OCI-M2 (cell line): ENCODE results near the gene NFATC1.

Source experiments
- DNase-seq: peaks from one replicate; lab custom pipeline; 2025; ENCODE audit not compliant: unreplicated experiment; lab: John Stamatoyannopoulos, UW

Gene NFATC1

DNA sequence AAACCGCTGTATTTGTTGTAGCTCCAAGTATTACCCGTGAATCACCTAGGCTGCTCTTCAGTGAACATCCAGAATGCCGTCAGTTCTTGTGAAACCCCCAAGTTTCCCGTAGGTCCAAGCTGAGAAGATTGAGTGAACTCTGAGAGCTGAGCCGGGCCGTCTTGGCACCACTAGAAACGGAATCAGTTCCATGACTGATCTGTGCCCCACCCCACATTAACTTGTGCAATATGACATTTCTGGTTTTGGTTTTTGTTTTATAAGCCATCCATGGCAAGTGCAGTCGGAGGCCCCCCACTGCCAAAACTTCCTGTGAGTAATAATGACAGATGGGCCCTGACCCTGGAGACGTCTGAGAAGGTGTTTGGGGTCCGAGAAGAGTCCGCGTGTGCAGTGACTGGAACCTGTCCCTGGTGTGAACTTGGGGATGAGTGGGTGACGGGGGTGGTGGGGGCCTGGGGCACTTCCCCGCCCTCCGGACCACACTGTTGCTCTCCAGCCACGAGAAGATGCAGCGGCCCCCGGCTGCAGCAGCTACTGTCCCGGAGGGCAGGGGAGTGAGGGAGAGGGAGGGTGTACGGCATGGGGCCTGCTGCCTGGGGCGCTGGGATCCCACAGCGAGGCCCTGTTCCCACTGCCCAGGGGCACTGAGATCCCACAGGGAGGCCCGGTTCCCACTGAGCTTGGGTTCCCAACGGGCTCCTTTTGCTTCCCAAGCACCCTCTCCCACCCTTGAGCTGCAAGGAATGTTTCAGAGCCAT is 26.5 kb downstream of the NFATC1 start:
- DNase-seq, result no peak

DNA sequence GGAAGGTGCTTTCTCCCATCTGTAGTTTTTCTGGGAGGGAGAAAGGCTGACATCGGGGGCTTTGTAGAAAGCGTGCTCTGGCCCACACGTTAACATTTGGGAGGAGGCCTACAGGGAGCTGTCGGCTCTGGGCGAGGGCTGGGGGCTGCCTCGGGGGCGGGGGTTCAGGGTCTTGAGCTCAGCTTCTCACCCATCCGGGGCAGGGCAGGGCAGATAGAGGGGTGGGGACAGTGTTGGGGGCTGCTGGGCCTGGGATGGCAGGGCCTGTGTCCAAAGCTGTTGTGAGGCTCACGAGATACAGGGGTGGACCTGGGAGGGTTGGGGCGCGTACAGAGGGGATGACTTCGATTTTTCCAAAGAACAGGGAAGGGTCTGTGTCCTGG is 27.0 kb downstream of the NFATC1 start:
- no peak for DNase-seq

DNA sequence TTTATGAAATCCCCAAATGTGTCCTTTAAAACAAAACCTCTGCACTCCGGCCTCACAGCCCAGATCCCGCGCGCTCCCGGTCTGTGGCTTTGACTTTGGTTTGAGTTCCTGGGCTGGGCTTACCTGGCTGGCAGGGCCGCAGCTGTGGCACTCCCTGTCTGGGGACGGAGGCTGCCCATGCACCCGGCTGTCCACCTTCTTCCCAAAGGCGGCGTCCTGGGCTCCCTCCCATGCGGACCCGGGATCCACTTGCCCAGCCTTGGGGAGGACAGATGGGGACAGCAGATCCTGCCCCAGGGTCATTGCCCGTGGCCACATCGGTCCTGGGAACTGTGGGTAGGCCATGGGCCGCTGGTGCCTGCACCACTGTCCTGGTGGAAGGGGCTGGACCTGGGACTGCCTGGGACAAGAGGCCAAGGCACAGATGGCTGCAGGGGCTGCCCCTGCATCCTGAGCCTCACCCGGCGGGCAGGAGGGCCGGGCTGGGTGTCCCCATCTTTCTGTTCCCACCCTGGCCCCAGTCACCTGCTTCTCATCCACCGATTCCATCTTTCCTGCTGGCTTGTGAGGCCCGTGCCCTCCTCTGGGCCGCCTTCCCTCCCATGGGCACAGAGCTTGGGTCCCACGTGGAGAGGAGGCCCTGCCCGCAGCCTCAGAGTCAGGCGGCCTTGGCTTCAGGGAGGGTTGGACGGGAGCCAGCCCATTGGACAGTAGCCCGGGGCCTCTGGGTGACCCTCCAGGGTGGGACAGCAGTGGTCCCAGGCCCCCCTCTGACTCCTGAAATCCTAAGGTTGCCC is 27.7 kb downstream of the NFATC1 start:
- no peak for DNase-seq

DNA sequence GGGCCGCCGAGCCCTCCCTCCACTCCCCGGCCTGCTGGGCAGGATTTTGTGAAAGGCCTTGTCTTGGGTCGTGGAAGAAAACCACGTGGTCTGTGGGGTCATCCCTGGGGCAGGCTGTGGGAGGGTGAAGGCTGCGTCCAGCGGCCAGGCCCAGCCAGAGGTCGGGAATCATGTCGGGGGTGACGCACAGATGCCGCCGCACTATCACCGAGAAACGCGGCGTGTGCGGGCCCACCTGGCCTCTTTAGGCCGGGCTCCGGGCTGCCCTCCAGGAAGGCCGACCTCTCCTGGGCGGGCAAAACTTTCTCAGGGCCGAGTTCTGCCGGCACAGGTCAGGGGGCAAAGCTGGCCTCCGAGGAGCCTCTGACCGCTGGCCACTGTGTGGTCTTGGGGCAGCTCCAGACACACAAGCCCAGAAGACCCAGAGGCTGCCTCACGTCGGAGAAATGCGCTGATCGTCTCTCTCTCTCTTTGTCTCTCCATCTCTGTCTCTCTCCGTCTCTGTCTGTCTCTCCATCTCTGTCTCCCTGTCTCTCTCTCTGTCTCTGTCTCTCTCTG is 28.4 kb downstream of the NFATC1 start:
- no peak for DNase-seq

DNA sequence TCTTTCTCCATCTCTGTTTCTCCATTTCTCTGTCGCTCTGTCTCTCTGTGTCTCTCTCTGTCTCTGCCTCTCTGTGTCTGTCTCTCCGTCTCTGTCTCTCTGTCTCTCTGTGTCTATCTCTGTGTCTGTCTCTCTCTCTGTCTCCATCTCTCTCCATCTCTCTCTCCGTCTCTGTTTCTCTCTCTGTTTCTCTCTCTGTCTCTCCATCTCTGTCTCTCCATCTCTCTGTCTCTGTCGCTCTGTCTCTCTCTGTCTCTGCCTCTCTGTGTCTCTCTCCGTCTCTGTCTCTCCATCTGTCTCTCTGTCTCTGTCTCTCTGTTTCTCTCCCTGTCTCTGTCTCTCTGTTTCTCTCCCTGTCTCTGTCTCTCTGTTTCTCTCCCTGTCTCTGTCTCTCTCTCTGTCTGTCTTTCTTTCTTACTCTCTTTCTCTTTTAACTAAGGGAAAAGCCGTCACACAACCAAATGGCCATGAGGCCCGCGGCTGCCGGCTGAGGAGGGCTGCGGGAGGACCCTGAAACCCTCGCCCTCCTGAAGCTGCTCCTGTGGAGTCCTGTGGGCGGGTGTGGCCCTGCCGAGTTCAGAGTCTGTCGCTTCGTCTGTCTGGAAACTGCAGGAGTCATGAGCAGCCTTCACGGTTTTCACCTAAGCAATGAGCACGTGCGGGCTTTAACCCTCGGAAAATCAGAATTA is 29.3 kb downstream of the NFATC1 start:
- DNase-seq, result no peak

DNA sequence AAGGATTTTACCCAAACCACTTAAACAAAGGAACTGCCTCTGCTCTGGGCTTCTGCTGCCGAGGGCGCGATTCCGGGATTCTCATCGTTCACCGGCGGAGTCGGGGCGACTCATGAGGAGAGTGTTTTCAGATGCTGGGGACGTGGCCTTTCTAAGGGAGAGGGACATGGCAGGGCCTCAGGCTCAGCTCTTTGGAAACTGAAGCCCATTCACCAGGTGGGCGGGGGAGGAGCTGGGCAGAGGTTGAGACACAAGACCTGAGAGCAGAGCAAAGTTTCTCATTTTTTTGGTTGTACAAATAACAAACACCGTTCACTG is 29.8 kb downstream of the NFATC1 start:
- DNase-seq, result no peak

DNA sequence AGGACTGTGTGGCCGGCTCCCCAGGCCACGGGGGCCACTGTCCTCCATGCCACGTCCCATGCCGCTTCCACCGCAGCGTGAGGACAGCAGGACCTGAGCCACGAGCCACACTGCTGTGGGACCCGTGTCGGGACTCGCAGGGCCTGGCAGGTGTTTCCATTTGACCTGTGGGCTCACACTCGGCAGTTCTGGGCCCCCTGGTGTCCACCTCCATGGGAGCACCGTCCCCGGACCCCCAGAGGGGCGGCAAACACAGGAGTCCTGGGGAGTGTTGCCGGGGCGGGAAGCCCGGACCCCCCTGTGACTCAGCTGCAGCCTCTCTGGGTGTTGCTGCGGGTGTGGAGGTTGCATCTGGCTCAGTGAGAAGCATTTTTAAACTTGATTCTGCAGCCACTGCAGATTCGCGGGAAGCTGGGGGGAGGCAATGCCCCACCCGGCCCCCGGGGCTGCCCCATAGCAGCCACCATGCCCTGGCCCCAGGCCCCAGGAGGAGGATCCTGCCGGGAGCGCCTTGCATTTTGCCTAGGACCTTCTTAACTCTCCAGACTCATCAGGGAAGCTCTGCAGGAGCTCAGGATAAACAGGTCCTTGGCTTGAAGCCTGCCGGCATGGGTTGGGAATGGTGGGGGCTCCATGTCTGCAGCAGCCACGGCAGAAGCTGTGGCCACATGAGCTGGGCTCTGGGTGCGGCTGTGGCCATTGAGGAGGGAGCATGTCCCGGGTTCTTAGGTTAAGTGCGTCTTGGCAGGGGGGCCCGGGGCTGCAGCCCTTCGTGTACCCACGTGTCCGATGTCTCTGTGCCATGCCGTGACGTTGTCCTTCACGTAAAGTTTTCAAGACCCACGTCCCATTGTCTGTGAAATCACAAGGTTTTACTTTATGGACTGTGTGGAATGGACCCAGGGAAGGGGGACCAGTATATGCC is 30.9 kb downstream of the NFATC1 start:
- DNase-seq, result no peak

DNA sequence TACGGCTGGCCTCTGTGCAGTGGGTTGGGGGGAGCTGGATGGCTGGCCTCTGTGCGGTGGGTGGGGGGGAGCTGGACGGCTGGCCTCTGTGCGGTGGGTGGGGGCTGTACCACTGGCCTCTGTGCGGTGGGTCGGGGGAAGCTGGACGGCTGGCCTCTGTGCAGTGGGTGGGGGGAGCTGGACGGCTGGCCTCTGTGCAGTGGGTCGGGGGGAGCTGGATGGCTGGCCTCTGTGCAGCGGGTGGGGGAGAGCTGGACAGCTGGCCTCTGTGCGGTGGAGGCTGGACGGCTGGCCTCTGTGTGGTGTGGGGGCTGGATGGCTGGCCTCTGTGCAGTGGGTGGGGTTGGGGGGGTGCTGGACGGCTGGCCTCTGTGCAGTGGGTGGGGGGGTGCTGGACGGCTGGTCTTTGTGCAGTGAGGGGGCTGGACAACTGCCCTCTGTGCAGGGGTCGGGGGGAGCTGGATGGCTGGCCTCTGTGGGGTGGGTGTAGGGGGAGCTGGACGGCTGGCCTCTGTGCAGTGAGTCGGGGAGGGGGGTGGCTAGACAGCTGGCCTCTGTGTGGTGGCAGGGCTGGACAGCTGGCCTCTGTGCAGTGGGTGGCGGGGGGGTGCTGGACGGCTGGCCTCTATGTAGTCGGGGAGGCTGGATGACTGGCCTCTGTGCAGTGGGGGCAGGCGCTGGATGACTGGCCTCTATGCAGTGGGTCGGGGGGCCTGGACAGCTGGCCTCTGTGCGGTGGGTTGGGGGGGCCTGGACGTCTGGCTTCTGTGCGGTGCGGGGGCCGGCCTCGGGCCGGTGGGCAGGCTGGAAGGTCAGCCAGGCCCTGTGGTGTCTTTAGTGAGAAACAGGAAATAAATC is 31.9 kb downstream of the NFATC1 start:
- DNase-seq, result no peak

DNA sequence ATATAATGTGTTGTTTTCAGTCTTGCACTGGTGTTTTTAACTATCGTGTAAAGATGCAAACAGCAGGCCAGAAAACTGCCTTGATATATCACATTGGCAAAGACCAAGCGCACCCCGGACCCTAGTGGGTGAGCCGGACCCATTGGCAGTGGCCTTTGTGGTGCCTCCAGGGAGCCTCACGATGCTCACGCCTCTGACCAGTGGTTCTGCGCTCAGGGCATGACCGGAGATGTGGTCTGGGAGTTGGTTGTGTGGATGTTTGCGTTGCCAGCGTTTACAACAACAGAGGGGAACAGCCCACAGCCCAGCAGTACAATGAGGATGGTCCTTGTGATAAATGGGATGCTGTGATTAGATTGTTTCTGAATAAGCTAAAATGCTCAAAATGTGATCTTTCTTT is 32.6 kb downstream of the NFATC1 start:
- DNase-seq, result no peak

DNA sequence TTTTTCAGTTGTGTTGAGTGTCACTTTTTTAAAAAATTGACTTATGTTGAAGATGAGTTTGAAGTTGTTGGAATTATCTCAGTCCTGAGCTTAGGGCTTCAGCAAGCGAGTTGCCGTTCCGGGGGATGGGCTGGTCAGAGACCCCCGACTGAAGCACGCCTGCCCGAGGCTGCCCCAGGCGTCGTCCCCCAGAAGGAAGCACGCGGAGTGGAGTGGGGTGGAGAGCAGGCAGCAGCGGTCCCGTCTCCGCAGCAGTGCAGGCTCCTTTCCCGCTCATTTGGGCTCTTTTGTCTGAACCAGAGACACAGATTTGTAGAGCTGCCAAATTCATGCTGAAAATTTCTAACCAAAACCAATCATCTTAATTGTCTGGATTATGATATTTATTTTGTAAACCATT is 33.7 kb downstream of the NFATC1 start:
- DNase-seq, result no peak

DNA sequence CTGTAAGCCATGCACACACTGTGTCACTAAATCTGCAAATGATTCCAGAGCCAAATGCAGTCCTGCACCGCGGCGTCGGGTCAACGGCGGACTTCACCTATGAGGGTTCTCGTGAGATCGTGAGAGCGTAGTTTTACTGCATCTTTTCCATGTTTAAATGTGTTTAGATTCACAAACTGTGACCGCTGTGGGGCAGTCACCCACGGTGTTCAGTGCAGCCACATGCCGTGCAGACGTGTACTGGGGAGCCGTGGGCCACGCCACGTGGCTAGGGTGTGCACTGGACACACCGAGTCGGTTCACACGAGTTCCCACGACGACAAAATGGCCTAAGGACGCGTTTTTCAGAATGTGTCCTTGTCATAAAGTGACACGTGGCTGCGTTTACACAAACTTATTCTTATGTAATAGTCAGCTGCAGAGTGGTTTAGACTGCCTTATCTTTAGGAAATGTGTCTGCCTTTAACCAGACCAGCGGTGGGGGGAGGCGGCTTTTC is 34.1 kb downstream of the NFATC1 start:
- DNase-seq, result no peak

DNA sequence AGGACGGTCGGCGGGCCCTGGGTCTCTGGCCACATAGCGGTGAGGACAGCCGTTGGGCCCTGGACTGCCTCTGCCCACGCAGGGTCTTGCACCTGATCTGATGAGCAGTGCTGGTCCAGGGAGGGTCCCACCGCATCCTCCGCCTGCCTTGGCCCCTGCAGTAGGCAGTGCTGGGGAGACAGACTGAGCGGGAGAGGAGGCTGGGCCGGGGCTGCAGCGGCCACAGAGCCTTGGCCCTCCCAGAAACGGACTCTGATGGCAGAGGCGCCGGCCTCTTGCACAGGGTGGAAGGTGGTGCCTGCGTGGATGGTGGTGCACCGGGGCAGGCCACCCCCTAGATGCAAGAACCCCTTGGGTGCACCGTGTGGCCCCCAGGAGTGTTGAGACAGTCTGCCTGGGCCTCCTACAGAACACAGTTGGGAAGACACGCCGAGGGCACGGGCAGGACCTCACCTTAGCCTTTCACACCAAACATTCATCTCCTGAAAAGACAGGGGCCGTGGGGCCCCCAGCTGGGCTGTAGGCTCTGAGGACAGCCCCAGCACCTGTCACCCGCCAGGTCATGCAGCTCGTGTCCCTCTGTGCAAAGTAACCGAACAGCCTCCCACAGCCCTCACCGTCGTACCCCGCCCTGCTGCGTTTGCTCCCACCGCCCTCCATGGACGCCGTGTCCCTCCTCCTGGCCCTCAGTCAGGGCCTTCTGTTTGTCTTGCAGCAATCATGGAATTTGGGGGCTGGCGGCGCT is 36.8 kb downstream of the NFATC1 start:
- DNase-seq, result no peak

DNA sequence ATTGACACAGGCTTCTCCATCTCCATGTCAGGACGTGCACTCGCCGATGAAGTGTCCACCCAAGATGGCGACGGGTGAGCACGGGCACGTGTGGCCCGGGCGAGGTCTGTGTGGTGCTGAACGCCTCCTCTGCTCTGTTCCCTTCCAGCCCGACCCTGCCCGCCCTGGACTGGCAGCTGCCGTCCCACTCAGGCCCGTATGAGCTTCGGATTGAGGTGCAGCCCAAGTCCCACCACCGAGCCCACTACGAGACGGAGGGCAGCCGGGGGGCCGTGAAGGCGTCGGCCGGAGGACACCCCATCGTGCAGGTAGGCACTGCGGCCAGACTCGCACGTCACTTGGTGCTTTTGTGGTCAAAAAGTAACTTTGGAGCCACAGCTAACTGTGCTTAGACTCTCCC is 37.7 kb downstream of the NFATC1 start:
- DNase-seq, result no peak

DNA sequence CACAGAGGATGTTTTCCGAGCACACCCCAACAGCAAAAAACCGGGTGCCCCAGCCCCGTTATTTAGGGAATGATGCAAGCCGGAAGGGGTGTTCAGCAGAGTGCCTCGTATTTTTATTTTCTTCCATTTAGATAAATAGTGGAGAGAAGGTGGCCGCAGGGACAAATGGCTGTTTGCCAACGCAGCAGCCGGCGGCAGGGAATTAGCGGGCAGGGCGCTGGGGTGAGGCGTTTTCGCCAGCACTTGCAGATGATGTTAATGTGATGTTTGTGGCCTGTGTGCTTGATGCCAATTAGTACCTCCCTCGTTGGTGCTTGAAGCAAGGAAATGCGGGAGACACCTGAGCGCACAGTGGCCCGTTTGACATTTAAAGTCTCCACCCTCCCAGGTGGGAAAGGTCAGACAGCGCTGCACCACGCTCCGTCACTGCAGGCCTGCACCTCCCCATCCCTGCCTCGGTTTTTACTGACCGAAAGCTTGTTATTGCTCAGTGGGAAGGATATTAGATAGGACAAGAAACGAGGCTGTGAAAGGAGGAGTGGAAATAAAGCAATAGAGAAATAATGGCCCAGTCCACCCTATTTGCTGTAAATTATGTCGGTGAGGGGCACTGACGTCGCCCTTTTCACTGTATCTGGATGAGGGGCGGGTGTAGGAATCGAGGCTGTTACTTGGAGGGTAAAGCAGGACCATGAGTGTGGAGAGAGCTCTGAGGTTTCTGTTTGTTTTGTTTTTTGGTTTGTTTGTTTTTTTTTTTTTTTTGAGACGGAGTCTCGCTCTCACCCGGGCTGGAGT is 39.1 kb downstream of the NFATC1 start:
- DNase-seq, result no peak

DNA sequence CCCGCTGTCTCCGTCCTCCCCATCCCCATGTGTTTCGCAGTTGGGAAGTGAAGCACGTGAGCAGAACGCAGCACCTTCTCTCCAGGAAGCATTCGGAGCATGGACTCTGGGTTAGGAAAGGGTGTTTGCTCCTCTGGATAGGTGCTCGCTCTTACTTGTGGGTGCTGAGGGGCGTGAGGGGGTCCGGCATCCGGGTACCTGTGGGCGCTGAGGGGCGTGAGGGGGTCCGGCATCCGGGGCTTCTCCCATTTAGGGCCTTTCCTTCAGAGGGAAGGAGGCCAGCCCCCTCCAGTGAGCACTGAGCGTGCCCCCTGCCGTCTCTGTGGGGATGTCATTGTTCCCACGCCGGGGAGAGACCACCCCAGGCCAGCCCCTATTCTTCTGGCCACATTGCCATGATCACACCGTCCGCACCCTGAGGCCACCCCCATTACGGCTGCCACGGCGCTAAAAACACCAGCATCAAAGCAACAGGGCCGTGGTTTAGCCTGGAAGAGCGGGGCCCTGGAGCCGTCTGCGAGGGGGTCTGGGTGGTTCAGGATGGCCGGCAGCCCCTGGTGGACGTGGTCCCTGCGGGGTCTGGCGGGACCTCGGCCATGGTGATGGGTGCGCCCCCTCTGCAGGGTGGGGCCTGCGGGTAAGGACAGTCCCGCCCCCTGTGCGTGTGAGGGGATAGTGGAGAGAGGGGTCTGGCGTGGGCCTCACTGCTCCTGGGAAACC is 41.0 kb downstream of the NFATC1 start:
- no peak for DNase-seq

DNA sequence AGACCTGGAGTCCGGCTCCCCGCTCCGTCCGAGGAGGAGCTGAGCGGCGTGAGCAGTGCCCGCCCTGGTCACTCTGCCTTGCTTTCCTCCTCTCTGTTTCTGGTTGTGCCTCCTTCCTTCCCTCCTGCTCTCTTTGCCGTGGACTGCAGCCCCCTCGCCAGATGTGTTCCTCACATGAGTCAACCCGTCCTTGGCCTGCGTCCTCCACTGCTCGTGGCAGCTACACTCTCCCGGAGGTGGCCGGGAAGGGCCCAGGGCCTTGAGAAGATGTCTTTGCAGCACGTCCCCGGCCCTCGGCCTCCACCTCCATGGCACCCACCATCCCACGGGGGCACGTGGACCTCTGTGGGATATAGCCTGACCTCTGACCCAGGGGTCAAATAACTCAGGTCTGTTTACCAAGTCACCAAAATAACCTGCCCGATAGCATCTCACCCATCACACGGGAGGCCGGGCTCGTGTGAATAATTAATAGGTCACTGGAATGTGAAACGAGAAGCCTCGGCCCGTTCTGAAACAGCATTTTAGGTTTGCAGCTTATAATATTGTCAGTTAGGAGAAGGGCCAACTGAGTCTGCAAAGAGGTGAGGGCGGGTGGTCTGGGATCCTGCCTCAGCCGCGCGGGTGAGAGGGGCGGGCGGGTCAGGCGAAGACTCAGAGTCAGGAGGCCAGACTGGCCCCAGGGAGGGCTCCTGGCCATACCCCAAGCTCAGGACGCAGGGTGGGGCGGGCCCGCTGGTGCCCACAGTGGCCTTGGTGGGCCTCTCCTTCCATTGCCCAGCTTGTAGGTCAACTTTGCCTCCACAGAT is 42.6 kb downstream of the NFATC1 start:
- no peak for DNase-seq
